Measurements from ENCODE around the gene TRPT1. TPM values are rescaled to one million over a fixed set of nuclear protein-coding genes. Genes with fewer than 3 reads are reported as not detected.

Gene TRPT1
- total and polyA plus RNA-seq, 2 experiments from 2014 or later: 36.9 to 52.2 TPM

DNA sequence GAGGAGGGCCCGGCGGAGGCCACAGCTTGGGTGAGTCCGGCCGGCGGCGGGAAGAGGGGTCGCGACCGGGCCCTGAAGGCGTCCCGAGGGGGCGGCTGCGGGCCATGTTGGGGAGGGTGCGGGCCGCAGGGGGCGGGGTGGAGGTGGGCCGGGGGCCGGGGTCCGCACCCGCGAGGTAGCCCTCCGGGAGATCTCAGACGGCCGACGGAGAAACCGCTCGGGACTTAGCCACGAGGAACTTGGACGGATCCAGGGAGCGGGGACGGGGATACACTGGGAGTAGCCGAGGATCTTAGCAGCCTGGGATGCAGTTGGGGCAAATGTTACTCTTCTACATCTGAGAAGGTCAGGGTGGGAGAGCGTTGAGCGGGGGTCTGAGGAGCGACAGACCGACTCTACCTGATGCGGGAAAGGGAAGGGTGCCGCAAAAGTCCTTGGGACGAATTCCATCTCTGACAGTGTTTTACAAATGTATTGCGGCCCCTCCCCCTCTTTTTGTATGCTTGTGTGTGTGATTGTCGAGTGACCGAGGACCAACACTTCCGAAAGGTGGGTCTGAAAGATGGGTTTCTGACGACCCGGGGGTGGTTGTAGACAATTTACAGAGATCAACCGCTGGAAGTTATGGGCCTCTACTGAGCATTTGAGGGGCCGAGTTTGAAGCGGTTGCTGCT lies 39.4 kb downstream of the TRPT1 start (continued):
- TF ChIP-seq, protein P1, sequence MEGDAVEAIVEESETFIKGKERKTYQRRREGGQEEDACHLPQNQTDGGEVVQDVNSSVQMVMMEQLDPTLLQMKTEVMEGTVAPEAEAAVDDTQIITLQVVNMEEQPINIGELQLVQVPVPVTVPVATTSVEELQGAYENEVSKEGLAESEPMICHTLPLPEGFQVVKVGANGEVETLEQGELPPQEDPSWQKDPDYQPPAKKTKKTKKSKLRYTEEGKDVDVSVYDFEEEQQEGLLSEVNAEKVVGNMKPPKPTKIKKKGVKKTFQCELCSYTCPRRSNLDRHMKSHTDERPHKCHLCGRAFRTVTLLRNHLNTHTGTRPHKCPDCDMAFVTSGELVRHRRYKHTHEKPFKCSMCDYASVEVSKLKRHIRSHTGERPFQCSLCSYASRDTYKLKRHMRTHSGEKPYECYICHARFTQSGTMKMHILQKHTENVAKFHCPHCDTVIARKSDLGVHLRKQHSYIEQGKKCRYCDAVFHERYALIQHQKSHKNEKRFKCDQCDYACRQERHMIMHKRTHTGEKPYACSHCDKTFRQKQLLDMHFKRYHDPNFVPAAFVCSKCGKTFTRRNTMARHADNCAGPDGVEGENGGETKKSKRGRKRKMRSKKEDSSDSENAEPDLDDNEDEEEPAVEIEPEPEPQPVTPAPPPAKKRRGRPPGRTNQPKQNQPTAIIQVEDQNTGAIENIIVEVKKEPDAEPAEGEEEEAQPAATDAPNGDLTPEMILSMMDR (conservative IDR thresholded peaks at IDR 0.05; ENCODE audit: low read depth in 2 of 2): no peak
- TF ChIP-seq JUNB (IDR thresholded peaks at IDR 0.05; ENCODE audit: unreplicated experiment) (no peak), EZH2phosphoT487 (IDR thresholded peaks at IDR 0.05; ENCODE audit: unreplicated experiment) (no peak), ZNF114 (CRISPR knock-in tag; IDR thresholded peaks at IDR 0.05) (no peak), CREB1 (CRISPR knock-in tag; IDR thresholded peaks at IDR 0.05; ENCODE audit: low read depth) (no peak), ZNF331 (CRISPR knock-in tag; IDR thresholded peaks at IDR 0.05; ENCODE audit: low read depth) (no peak), EZH2 (IDR thresholded peaks at IDR 0.05; ENCODE audit: low read depth, unreplicated experiment) (no peak), ETS1 (IDR thresholded peaks at IDR 0.05) (no peak)

- Histone ChIP-seq H3K79me2 (replicated peaks; ENCODE audit: insufficient read depth) (peaks cover 23% of the 10 kb centered on the region), H3K27me3 (ENCODE audit: insufficient read depth) (no peaks in the 10 kb centered on the region), H3K4me1 (ENCODE audit: insufficient read depth) (peaks cover 18% of the 10 kb centered on the region; the same call in 1 of the 2 replicates), H3K4me3 (peak within 1 kb of the TSS; percentile 78), H3K9me2 (ENCODE audit: insufficient read depth) (no peaks in the 10 kb centered on the region), H4K20me1 (replicated peaks; ENCODE audit: insufficient read depth) (peaks cover 42% of the 10 kb centered on the region), H3K4me2 (peak within 1 kb of the TSS; percentile 92), H3K36me3 (ENCODE audit: insufficient read depth) (peaks cover 13% of the 10 kb centered on the region), H2AFZ (peak within 1 kb of the TSS; percentile 80; the same call in 1 of the 2 replicates), H3F3A (replicated peaks; ENCODE audit: low read depth) (peaks cover 45% of the 10 kb centered on the region), H3K27ac (ENCODE audit: low read depth) (peak within 1 kb of the TSS; percentile 95)
- TF ChIP-seq POLR2AphosphoS5 (IDR thresholded peaks at IDR 0.05; ENCODE audit: low read depth) (peak; percentile 76), EZH2 (IDR thresholded peaks at IDR 0.05; ENCODE audit: low read depth, unreplicated experiment) (no peak), CREB1 (CRISPR knock-in tag; IDR thresholded peaks at IDR 0.05; ENCODE audit: low read depth) (peak; percentile 79)
- TF ChIP-seq, protein P1 (conservative IDR thresholded peaks at IDR 0.05; ENCODE audit: low read depth in 2 of 2): peak; percentile 8 to 33; a peak in 2 of 4 replicates
- peaks cover 29% of the 10 kb centered on the region for H3K27me3 Mint-ChIP-seq (ENCODE audit: insufficient read depth, low read depth, poor library complexity)
- peaks cover 30% of the 10 kb centered on the region for H3K4me1 Mint-ChIP-seq
- H3K4me3 Mint-ChIP-seq: peak within 1 kb of the TSS; percentile 98; the same call in 2 of the 3 replicates
- H3K36me3 Mint-ChIP-seq (ENCODE audit: low read depth): peaks cover 38% of the 10 kb centered on the region
- H3K9me3 Mint-ChIP-seq: no peaks in the 10 kb centered on the region
- H3K27ac Mint-ChIP-seq: peak within 1 kb of the TSS; percentile 99
- ATAC-seq (peak; percentile 83), DNase-seq (ENCODE audit: low spot score) (peak; percentile 100)
Measured at GRCh38 chr11:64185693-64186491, 40.1 kb downstream of the TRPT1 start, which contains the start of gene STIP1. STIP1 (plus strand) TSS chr11:64186171; CDS start chr11:64186262, 91 bp downstream.
